K562 (cell line): ENCODE measurements around the gene ELF2. TPM values are rescaled to one million over a fixed set of nuclear protein-coding genes. Genes with fewer than 3 reads are reported as not detected.
A peak's percentile ranks its signal among the peaks of the same experiment; 100 is the strongest.

Source experiments
- CREM ChIP-seq: IDR thresholded peaks from 2 replicates; pipeline ENCODE4 v1.6.1; 2014; ENCODE audit warnings: antibody characterized with exemption, low read depth
- EGR1 ChIP-seq: fragments of 450-650 bp; conservative IDR thresholded peaks from 2 replicates; pipeline ENCODE4 v1.6.1; 2017; ENCODE audit warnings: mild to moderate bottlenecking
- MNT ChIP-seq, 2 experiments: fragments of 450-650 bp; conservative IDR thresholded peaks; 2 replicates each; pipeline ENCODE4 v1.6.1; 2017; ENCODE audit warnings: mild to moderate bottlenecking in 2 of 2, moderate library complexity in 2 of 2
- MXI1 ChIP-seq: IDR thresholded peaks from 2 replicates; pipeline ENCODE4 v1.6.1; 2011; ENCODE audit warnings: low read depth, mild to moderate bottlenecking, improper control_type of control experiment, low read length
- MYC ChIP-seq, 2 experiments: fragments of 250-450 bp in 1 of 2; sonication (Bioruptor Pico) in 1 of 2; IDR thresholded peaks; 2 replicates each; pipeline versions ENCODE4 v1.5.1 to v1.6.1; 2012 to 2021; ENCODE audit warnings: low read depth in 2 of 2, borderline replicate concordance in 1 of 2, improper control_type of control experiment in 1 of 2, low read length in 1 of 2, mild to moderate bottlenecking in 1 of 2, moderate library complexity in 1 of 2
- NRF1 ChIP-seq, 2 experiments: fragments of 450-650 bp; IDR thresholded peaks in 1 of 2; conservative IDR thresholded peaks in 1 of 2; 2 replicates each; pipeline ENCODE4 v1.6.1; 2014; ENCODE audit warnings: mild to moderate bottlenecking in 2 of 2
- PHF8 ChIP-seq: fragments of 200-600 bp; sonication (generic); IDR thresholded peaks from 2 replicates; pipeline ENCODE4 v1.6.1; 2012; ENCODE audit warnings: mixed run types, mild to moderate bottlenecking, inconsistent platforms, low read length, moderate library complexity, borderline replicate concordance
- POLR2AphosphoS2 ChIP-seq: IDR thresholded peaks from 2 replicates; pipeline ENCODE4 v1.6.1; 2012; ENCODE audit warnings: low read length, improper control_type of control experiment
- POLR3A ChIP-seq: IDR thresholded peaks from 2 replicates; pipeline ENCODE4 v1.6.1; 2011; ENCODE audit warnings: borderline replicate concordance, mild to moderate bottlenecking, moderate library complexity; ENCODE audit not compliant: insufficient read length, insufficient read depth; ENCODE audit errors: extremely low read depth
- PTTG1 ChIP-seq: fragments of 450-650 bp; IDR thresholded peaks from 2 replicates; pipeline ENCODE4 v1.6.1; 2016; ENCODE audit warnings: low read depth, mild to moderate bottlenecking, missing genetic modification characterization, missing compliant biosample characterization
- RCOR1 ChIP-seq, 2 experiments: IDR thresholded peaks; 2 replicates each; pipeline ENCODE4 v1.6.1; 2012; ENCODE audit warnings: low read depth in 2 of 2, low read length in 2 of 2, borderline replicate concordance in 1 of 2, improper control_type of control experiment in 1 of 2
- ZBTB40 ChIP-seq, 2 experiments: fragments of 450-650 bp in 1 of 2; sonication (generic) in 1 of 2; formaldehyde crosslinking in 1 of 2; IDR thresholded peaks; 2 replicates each; pipeline versions ENCODE4 v1.7.1 to v1.9.0; 2016 to 2022; ENCODE audit warnings: inconsistent platforms in 1 of 2, mild to moderate bottlenecking in 1 of 2, missing genetic modification reagents in 1 of 2
- ZFP1 ChIP-seq: fragments of 450-650 bp; formaldehyde crosslinking; IDR thresholded peaks from 2 replicates; pipeline ENCODE4 v1.4.0; 2020; ENCODE audit warnings: mild to moderate bottlenecking, mixed read lengths
- ZKSCAN1 ChIP-seq: fragments of 150-350 bp; IDR thresholded peaks from 2 replicates; pipeline ENCODE4 v1.6.1; 2016; ENCODE audit warnings: low read depth, low read length
- polyA plus RNA-seq, 8 experiments: library from polyadenylated mRNA; depleted of rRNA in 4 of 8; stranded (reverse) in 5 of 8; unstranded in 3 of 8; fragments of >200 nt; fragmentation: Nextera tagmentation in 2 of 8; fragmentation: Illumina TruSeq in 1 of 8; extraction: Ambion mirVana in 2 of 8; extraction: Trizol in 1 of 8; gene quantifications; 2 replicates each; pipeline versions ENCODE4 v1.2.1 to v1.2.3, GENCODE V29; 2011 to 2014; ENCODE audit warnings: inconsistent platforms in 1 of 8, missing spikeins in 1 of 8
- total RNA-seq, 7 experiments: library from RNA; depleted of rRNA in 6 of 7; stranded (reverse); fragments of >200 nt in 6 of 7; fragmentation: Illumina TruSeq in 2 of 7; extraction: Trizol in 2 of 7; gene quantifications; 2 replicates each; pipeline versions ENCODE4 v1.2.1 to v1.2.3, GENCODE V29; 2011 to 2021; ENCODE audit warnings: low replicate concordance in 1 of 7
- TF ChIP-seq, protein P1 (sequence below): conservative IDR thresholded peaks from 2 replicates; pipeline ENCODE4 v1.6.1; 2011; ENCODE audit warnings: low read depth, mild to moderate bottlenecking, low read length; ENCODE audit not compliant: control insufficient read depth

ELF2 gene
- total and polyA plus RNA-seq, 9 of the 15 experiments (the other 6 are each of a cell fraction or from before 2014, with no cell fraction given) = 9.4 to 58.7 (median 41.6) TPM

DNA sequence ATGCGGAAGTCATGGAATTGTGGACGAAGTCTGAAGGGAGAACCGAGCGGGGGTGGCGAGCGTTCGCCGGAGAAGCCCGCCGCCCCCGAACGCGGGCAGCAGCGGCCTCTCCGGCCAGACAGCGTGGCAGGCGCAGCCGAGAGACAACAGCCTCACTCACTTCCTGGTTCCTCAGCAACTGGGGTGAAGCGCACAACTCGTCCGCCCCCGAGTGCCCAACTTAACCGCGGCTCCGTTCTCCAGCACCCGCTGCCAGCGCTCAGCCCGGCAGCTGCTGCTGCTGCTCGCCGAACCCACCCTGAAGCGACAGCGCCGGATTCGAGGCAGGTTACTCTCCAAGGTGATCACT lies 93.4 kb downstream of the ELF2 start (continued):
- TF ChIP-seq ZKSCAN1 (0 out of 2 replicates have a peak, but pooled peaks have one; percentile 21), POLR3A (no peak), MYC (IDR thresholded peaks at IDR 0.05; ENCODE audit: low read depth, low read length) (peak; percentile 69), MYC (CRISPR knock-in tag; IDR thresholded peaks at IDR 0.05; ENCODE audit: borderline replicate concordance, low read depth) (no peak), CREM (0 out of 2 replicates have a peak, but pooled peaks have one; percentile 16), ZBTB40 (IDR thresholded peaks at IDR 0.05) (0 out of 2 replicates have a peak, but pooled peaks have one; percentile 2), ZBTB40 (CRISPR knock-in tag; IDR thresholded peaks at IDR 0.05) (no peak), NRF1 (conservative IDR thresholded peaks at IDR 0.05 in 1 of 2, IDR thresholded peaks at IDR 0.05 in 1 of 2) (peak in 1 of 2 experiments; percentile 9; a peak in 1 of 4 replicates), PTTG1 (no peak), ZFP1 (CRISPR knock-in tag) (no peak), POLR2AphosphoS2 (peak; percentile 48; the same call in 1 of the 2 replicates), PHF8 (peak; percentile 50; the same call in 1 of the 2 replicates), MNT (conservative IDR thresholded peaks at IDR 0.05) (peak in 1 of 2 experiments; percentile 59; a peak in 3 of 4 replicates), MXI1 (no peak), EGR1 (peak; percentile 93), RCOR1 (IDR thresholded peaks at IDR 0.05; ENCODE audit: borderline replicate concordance in 1 of 2, low read depth in 2 of 2, low read length in 2 of 2) (no peak; a peak in 1 of 4 replicates)
- TF ChIP-seq, protein P1, sequence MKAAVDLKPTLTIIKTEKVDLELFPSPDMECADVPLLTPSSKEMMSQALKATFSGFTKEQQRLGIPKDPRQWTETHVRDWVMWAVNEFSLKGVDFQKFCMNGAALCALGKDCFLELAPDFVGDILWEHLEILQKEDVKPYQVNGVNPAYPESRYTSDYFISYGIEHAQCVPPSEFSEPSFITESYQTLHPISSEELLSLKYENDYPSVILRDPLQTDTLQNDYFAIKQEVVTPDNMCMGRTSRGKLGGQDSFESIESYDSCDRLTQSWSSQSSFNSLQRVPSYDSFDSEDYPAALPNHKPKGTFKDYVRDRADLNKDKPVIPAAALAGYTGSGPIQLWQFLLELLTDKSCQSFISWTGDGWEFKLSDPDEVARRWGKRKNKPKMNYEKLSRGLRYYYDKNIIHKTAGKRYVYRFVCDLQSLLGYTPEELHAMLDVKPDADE = 0 out of 2 replicates have a peak, but pooled peaks have one; percentile 56
